GM19467 (cell line): ENCODE data around the gene CCDC197.

Experiments
- ATAC-seq: cut with Tn5 transposase; IDR thresholded peaks from one replicate; pipeline ENCODE4 v1.9.1; 2021; ENCODE audit warnings: mild to moderate bottlenecking, moderate library complexity; ENCODE audit not compliant: unreplicated experiment

Gene CCDC197

DNA sequence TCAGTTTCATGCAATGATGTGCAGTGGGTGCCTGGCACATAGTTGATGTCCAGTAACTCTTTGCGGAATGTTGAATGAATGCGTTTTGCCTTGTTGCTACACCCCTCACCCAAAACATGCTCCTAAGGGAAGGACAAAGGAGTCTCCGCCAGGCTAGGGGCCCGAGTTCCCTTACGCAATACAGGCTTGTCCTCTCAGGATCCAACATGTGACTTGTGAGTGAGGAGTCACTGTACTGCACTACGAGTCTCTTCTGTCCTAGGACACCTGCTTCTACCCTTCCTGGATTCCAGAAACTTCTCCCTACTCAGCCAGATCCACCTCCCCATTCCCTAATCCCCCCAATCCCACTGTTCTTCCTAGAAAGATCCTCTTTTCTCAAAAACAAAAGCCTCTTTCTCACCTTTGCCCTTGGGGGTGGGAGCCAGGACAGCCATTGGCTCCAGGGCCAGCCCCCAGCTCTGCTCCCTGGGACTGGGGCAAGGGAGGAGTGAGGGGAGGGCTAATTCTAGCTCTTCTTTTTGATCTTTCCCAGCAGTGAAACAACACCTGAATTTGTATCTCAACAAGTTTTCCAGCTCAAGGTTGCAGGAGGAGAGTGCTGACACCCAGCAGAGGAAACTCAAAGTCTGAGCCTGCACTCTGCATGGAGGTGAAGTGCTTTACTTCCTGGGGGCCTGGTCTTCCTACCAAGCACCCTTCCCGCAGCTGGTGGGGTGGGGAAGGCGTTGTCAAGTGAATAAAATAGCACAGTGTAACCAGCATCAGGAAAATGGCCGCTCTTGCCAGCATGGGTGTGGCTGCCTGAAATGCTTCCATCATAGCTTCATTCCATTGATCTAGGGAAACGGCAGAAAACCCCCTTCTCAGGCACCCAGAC is 25.7 kb downstream of the CCDC197 start:
- ATAC-seq = no peak

DNA sequence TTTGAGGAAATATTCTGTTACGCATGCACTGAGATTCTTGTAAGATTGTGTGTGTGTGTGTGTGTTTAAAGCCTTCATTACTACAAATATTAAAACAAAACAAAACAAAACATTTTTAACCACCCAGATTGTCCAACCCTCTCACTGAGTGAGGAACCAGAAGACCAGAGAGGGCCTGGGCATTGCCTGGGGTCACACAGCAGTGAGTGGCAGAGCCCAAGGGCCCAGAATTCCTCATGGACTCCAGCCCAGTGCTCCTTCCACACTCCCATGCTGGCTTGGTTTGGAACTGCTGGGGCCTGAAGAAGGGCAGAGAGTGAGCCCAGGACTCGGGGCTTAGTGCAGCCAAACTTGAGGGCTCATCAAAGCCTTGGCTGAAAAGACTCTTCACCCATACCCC is 27.4 kb downstream of the CCDC197 start:
- ATAC-seq = no peak

DNA sequence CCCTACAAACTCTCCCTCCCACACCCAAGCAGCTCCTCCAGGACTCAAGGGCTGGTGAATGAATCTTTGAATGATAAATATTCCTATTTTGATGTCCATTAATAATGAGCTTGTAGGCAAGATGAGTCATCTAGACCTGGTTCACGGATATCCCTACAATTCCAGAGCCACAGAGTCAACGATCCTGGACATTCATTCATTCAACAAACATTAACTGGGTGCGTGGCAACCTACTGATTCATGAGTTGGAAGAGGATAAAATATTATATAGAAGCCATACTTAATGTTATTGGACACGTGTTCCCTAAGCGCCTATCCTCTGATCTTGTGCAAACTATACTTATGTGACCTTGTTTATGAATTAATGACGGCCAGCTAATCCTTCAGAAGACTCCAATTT is 28.6 kb downstream of the CCDC197 start:
- ATAC-seq = no peak

DNA sequence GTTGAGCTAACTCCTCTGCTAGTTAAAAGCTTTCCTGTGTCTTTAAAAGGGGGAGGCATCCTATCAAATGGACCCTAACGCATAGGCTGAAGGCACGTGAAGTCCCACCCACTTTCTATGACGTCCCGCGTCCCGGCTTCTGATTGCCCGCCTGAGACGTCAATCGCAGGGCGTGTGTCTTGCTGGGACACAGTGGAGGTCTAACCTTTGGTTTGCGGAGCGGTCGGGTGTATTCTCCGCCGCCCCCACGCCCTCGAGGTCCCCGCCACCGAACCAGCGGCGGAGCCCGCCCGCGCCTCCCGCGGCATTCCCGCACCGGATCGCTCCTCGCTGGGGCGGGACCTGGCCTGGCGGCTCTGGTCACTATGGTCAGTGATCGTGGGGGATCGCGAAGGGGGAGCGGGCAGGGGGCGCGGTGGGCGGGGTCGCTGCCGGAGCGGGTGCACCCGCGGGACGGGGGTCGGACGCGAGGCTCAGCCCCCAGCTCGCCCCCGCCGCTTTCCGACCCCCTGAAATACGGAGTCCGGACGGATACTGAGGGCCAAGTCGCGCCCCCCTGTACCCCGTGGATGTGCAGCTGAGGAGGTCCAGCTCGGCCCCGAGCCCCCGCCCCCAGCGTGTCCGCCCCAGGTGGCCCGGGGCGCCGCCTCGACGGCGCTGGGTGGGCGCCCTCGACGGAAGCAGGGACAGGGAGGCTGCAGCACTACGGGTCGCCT is 29.2 kb downstream of the CCDC197 start, which contains the start of gene OTUB2:
Gene OTUB2, plus strand, starts transcription at position 168 of the 716 bp plus-strand sequence. Its CDS starts 198 bp downstream, at position 366.
- peak; percentile 100 for ATAC-seq

DNA sequence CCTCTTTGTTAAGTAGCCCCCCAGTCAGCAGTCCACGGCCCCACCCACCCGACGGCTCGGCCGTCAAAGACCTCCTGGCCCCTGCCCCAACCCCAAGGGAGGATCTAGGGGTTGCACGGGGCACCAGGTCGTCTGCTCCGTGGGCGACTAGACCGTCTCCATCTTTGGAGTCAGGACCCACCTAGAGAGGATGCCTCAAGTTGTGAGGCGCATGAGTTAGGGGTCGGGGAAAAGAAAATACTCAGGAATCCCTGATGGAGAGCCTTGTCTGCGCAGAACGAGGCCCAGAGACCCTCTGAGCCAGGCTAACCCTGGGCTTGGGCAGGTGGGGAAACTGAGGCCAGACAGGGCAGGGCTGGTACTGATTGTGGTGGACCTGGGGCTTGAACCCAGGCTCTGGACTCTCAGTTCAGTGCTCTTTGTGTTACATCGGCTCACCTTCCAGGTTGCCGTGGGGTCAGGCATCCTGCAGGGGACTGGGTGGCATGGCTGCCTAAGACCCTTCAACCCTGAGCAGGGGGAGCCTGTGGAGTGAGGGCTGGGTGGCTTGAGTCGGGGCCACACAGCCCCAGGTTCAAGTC is 29.9 kb downstream of the CCDC197 start:
- ATAC-seq = no peak

DNA sequence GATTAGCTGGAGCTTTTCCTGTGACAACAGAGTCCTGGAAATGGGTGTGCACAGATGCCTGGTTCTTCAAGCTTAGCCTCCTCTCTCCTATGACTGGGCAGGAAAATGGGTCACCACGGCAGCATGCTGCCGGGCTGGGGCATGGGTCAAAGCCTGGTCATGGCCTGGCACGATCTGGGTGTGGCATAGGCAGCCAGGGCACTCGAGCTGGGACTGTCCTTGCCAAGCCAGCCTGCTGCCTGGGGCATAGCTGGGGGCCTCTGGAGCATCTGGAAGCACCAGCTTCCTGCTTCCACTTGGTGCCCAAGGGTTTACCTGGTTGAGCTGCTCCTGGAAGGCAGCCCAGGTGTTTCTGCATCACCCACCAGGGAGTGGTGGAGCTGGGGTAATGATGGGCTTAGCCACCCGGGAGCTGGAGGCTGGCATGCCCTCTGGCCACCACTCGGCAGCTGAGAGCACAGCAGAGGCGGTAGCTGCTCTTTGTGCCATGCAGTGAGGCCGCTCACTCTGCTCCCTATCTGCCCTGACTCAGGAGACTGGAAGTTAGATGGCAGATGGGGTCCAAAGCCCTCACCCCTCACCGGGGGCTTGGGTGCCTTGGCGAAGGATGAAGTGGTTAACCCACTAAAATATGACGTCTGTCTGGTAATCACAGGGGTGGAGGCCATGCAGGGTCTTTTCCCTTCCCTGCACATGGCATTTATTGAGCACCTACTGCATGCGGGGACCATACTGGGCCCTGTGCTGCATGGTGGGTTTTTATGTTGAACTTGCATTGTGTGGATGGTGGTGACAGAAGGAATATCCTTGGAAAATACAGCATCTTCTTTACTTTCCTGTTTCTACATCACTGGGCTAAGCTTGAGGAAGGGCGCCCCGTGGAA is 30.7 kb downstream of the CCDC197 start:
- ATAC-seq = no peak

DNA sequence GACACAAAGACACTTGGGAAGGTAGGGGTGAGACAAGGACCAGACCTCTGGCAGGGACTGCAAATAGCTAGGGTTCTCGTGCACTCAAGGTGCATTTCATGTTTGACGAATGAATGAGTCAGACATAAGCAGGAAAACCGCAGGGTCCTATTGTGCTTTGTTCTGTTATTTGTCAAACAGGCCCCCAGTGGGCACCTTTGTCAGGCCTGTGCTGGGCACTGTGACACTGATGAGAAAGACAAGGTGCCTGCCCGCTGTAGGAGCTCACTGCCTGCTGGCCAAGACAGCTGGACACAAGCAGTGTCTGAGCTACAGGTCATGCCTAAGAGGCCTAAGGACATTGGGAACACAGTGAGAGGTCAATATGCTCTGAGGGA is 31.3 kb downstream of the CCDC197 start:
- no peak for ATAC-seq

DNA sequence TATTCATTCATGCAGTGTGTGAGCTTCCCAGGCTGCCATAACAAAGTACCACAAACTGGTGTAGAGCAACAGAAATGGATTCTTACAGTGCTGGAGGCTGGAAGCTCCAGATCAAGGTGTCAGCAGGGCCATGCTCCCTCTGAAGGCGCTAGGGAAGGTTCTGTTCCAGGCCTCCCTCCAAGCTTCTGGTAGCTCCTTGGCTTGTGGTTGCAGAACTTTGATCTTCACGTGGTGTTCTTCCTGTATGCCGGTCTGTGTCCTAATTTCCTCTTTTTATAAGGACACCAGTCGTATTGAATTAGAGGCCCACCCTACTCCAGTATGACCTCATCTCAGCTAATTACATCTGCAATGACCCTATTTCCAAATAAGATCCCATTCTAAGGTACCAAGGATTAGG is 32.2 kb downstream of the CCDC197 start:
- ATAC-seq = no peak

DNA sequence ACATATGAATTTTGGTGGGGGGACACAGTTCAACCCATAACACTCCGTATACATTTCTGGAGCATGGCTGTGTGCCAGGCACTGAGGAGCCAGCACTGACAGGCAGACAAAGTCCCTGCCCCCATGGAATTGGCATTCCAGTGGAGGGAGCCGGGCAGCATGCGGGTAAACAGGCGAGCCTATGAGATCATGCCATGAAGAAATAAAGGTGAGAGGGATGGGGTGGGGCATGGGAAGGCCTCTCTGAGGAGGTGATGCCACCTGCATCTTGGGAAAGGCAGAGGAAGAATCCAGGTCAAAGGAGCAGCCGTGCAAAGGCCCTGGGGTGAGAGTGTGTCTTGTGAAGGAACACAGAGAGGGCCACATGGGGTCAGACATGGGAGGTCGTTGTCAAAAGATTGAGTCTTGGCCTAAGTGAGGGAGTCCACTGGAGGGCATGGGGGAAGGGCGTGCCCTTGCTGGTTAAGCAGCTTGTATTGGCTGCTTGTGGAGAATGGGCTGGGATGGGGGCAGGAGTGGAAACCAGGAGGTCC is 32.6 kb downstream of the CCDC197 start:
- no peak for ATAC-seq

DNA sequence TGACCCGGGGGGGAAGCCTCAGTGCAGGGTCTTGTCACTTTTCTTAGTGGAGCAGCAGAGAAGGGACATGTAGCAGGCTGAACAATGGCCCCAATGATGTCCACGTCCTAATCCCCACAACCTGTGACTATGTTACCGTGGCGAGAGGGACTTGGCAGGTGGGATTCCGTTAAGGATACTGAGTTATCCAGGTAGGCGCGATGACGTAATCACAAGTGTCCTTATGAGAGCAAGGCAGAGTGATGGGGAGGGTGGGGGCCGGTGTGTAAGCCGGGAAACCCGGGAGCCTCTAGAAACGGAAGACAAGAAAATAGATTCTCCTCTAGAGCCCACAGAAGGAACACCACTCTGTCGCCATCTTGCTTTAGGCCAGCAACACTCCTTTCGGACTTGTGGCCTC is 33.5 kb downstream of the CCDC197 start:
- no peak for ATAC-seq

DNA sequence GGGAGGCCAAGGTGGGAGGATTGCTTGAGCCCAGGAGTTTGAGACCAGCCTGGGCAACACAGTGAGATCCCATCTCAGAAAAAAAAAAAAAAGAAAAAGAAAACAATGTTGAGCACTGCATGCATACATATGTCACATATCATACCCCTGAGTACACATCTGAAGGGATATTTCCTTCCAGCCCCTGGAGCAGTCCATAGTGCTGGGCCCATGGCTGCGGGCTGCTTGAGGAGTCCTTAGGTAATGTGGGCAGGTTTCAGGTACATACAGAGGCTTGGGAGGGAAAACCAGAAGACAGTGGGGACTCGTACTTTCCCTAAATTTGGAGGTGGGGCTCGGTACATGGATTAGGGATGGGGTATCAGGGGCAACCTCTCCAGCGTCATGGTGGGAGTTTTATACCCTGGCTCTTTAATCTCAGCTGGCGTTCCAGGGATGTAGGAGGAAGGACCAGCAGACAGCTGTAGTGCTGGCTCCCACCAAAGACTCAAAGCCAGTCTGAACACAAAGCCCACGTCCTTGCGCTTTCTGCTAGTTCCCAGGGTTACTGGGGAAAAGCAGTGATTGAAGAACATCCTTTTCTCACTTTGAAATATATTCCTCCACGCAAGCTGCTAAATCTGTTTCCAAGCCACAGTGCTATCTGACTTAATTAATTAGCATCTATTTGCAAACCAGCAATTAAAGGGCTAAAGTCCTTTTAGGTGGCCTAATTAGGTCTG is 34.2 kb downstream of the CCDC197 start:
- no peak for ATAC-seq

DNA sequence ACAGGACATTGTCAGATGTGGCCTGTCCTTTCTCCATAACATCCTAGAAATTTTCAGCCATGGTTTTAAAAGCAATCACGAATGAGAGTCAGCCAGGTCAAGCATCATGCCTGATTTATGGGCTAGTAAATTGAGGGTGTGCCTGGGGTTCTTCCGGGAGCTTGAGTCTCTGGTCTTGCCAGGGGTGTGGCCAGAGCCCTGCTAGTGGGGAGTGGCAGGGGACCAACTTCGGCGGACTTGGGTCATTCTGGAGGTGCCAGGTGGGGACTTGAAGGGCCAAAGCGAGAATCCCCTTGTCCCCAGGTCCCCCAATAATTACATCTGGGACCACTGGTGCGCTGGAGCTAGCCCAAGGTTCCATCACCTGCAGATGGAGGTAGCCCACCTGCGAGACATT is 34.8 kb downstream of the CCDC197 start:
- no peak for ATAC-seq

DNA sequence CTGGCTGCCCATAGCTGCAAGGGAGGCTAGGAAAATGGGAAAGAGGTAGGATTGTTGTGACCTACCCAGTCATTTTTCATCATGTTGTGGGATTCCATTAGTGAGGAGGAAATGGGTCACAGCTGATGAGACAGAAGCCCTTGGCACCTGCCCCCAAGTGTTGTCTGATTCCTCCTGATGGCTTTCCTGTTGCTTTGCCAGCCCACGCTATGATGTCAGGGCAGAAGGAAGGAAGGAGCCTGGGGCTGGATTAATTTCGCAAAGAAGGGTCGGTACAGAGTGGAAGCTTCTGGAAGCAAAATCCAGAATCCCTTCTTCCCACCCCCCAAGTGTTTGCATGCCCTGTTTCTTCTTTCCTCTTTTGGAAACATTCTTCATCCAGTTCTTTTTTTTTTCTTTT is 37.8 kb downstream of the CCDC197 start:
- no peak for ATAC-seq

DNA sequence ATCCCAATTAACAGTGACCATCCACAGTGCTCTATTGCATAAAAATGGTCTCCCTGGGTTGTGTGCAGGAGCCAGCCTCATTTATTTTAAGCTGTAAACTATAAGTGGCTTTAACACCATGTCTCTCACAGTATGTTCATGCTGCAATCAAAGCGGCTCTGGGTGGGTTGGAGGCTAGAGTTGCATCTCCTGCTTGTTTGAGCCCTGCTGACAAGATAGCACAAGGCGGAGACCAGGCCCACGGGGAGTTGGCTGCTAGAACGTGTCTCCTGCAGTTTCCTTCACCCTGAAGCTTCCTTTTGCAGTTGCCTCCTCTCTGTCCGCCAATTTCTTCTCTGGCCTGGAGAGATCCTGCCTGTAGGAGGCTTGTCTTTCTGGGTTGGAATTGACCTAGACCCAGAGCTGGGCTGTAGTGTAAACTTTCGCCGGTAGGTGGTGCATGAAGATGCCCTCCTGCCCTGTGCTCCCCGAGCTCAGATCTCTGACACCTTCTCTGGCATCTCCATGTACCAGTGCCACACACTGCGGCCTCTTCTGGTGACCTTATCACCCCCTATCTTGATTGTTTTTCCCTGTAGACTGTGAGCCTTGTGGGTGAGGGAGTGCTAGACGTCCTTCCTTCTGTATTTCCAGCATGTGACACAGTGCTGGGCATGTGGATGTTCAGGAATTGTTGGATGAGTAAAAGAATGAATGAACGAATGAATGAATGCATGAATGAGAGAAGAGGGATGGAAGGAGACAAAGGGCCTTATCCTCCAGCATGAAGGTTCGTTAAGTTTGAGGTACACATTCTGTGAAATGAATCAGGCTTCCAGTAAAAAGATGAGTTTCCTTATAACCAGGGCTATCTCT is 39.4 kb downstream of the CCDC197 start:
- ATAC-seq = peak; percentile 93

DNA sequence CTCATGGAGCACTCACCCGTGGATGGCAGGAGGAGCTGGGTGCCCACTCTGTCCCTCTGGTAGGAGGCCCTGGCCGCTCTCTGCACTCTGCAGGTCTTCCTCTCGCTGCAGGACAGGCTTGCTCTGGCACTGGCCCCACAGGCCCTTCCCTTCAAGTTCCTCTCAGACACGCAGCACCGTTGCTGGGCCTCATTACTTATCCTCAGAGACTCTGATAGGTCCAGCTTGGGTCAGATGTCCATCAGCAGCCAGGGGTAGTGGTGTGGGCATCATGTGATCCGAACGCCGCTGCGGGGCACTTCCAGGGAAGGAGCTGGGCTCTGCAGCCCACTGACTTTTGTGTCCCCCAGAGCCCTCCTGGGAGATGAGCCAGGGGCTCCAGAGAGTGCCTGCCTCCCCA is 40.9 kb downstream of the CCDC197 start:
- no peak for ATAC-seq

DNA sequence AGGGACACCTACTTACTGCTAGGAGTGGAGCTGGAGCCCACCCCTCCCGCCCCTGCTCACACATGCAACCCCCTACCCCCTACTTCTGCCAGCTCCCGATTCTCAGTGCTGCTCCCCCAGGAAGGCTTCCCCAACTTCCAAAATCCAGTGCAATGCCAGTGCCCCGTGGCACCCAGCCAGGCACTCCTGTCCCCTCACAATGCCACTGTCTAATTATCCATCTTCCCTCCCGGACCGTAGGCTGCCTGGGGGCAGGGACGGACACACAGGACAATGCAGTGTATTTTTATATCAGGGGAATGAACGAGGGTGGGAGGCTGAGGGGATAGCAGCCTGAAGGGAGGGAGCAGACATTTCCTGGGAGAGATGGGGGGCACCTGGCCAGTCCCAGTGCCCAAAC is 41.4 kb downstream of the CCDC197 start:
- no peak for ATAC-seq

DNA sequence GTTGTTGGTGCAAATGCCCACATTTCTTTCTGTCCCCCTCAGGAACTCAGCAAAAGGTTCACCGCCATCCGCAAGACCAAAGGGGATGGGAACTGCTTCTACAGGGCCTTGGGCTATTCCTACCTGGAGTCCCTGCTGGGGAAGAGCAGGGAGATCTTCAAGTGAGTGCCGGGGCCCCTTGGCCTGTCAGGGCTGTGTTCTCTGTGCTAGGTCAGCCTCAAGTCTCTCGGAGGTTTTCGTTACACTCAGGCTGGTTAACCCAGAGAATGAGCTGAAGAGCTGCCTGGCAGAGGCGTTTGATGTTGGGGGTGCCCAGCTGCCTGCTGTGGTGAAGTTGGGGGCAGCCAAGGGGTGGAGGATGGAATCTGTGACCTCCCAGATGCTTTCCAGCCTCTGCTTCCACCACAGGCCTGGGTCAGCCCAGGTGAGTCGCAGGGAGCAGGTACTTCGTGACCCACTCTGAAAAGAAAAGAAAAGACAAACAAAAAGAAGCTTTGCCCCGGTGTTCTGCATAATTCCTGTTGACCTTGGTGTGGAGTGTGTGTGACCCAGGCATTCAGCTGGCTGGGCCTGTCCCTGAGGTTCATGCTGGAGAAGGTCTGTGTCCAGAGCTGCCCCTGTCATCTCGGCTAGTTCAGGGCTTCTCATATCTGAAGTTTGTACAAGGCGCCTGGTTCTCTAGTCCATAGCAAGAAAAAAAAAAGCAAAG is 42.0 kb downstream of the CCDC197 start:
- ATAC-seq = no peak

DNA sequence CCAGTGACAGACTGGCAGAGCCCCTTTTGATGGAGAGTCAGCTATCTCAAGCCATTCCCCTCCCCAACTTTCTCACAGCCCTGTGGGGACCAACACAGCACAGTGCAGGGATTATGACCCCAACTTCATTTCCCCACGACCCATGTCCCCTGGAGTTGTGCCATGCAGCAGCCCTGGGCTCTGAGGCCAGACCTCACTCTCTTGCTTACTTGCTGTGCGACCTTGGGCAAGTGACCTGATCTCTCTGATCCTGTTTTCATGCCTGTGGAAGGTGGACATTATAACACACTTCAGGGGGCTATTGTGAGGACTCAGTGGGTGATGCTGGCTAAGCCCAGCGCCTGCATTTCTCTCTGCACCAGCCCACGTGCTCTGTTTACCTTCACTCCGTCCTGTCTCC is 43.1 kb downstream of the CCDC197 start:
- ATAC-seq = no peak
